ENCODE measurements around the gene SOD2.
A peak's percentile ranks its signal among the peaks of the same experiment; 100 is the strongest.
"Not testable (repeated sequence)": the region's sequence is repeated elsewhere in the genome, so short reads cannot be mapped to it uniquely, and the experiment has no call there.

Gene SOD2

GRCh38 chr6:159715605-159716004 is 22.6 kb upstream of the SOD2 start:
- no peak for DNase-seq

GRCh38 chr6:159715166-159715565 is 22.1 kb upstream of the SOD2 start:
- no peak for DNase-seq

- DNase-seq: no peak
Measured at GRCh38 chr6:159714404-159714803, 21.4 kb upstream of the SOD2 start.

- DNase-seq: peak; percentile 86 to 94
Measured at GRCh38 chr6:159713984-159714383, 20.9 kb upstream of the SOD2 start.

GRCh38 chr6:159712389-159712788 is 19.3 kb upstream of the SOD2 start:
- not testable (repeated sequence) for DNase-seq

GRCh38 chr6:159710603-159711002 is 17.6 kb upstream of the SOD2 start:
- not testable (repeated sequence) for DNase-seq

GRCh38 chr6:159701413-159701999 is 8.5 kb upstream of the SOD2 start:
- DNase-seq: no peak

- DNase-seq: peak; percentile 53 to 90
Measured at GRCh38 chr6:159700970-159701369, 7.9 kb upstream of the SOD2 start.

GRCh38 chr6:159695984-159696383 is 2.9 kb upstream of the SOD2 start:
- no peak for DNase-seq

GRCh38 chr6:159693894-159694545 is 979 bp upstream of the SOD2 start:
- DNase-seq: peak in 1 of 2 experiments; percentile 45

- peak; percentile 50 to 55 for DNase-seq
Measured at GRCh38 chr6:159692303-159693127, 526 bp downstream of the SOD2 start.

- DNase-seq: peak in 1 of 2 experiments; percentile 18
Measured at GRCh38 chr6:159691963-159692287, 1.1 kb downstream of the SOD2 start.

- peak in 1 of 2 experiments; percentile 63 for DNase-seq
Measured at GRCh38 chr6:159691133-159691962, 1.7 kb downstream of the SOD2 start.

- DNase-seq: not testable (repeated sequence)
Measured at GRCh38 chr6:159690135-159690534, 2.9 kb downstream of the SOD2 start.

- DNase-seq: no peak
Measured at GRCh38 chr6:159689001-159689400, 4.0 kb downstream of the SOD2 start.

- no peak for DNase-seq
Measured at GRCh38 chr6:159688266-159688905, 4.7 kb downstream of the SOD2 start.

GRCh38 chr6:159687341-159687740 is 5.7 kb downstream of the SOD2 start:
- DNase-seq: no peak

GRCh38 chr6:159686703-159687102 is 6.3 kb downstream of the SOD2 start:
- no peak for DNase-seq

- DNase-seq: no peak
Measured at GRCh38 chr6:159686040-159686439, 7.0 kb downstream of the SOD2 start.

GRCh38 chr6:159684013-159684304 is 9.1 kb downstream of the SOD2 start:
- DNase-seq: no peak

- DNase-seq: no peak
Measured at GRCh38 chr6:159682810-159683209, 10.2 kb downstream of the SOD2 start.

GRCh38 chr6:159682295-159682694 is 10.7 kb downstream of the SOD2 start:
- no peak for DNase-seq
